GM12875 (cell line): ENCODE data around the gene SALL4.
"Not testable (repeated sequence)": the region's sequence is repeated elsewhere in the genome, so short reads cannot be mapped to it uniquely, and the experiment has no call there.

Source experiments
- H3K4me3 ChIP-seq: one replicate; pipeline ENCODE4 v1.5.1; 2011; ENCODE audit warnings: low read depth, low read length, control low read depth
- TF ChIP-seq, protein P1 (sequence below): IDR thresholded peaks from 2 replicates; pipeline ENCODE4 v1.5.1; 2011; ENCODE audit warnings: low read depth, mild to moderate bottlenecking, control low read depth, inconsistent platforms, low read length, moderate library complexity, borderline replicate concordance; ENCODE audit not compliant: insufficient read depth

The SALL4 gene

DNA sequence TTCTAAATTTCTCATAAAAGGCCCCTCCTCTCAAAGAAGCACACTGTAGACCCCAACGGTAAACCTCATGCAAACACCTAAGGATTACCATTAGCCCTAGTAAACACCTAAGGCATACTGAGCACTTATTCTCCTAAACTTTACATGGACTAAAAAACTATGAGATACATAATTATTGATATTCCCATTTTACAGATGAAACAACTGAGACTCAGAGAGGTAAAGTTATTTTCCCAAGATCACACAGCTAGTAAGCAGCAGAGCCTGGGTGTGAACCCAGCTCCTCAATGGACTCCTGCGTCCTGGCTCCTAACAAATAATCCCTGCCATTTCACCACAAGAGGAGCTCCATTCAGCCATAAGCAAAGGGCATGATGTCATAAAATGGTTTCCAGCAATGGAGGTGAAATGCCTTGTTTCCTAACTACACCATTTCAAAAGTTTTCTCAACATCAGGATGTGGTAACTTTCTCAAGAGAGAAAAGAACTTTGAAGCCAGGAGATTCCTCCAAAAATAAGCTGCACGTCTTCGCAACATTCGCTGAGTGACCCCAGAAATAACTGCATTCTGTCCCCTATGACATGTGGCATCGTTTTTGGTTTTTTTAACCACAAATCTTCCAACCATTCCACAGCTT is 38.2 kb downstream of the SALL4 start:
- TF ChIP-seq, protein P1, sequence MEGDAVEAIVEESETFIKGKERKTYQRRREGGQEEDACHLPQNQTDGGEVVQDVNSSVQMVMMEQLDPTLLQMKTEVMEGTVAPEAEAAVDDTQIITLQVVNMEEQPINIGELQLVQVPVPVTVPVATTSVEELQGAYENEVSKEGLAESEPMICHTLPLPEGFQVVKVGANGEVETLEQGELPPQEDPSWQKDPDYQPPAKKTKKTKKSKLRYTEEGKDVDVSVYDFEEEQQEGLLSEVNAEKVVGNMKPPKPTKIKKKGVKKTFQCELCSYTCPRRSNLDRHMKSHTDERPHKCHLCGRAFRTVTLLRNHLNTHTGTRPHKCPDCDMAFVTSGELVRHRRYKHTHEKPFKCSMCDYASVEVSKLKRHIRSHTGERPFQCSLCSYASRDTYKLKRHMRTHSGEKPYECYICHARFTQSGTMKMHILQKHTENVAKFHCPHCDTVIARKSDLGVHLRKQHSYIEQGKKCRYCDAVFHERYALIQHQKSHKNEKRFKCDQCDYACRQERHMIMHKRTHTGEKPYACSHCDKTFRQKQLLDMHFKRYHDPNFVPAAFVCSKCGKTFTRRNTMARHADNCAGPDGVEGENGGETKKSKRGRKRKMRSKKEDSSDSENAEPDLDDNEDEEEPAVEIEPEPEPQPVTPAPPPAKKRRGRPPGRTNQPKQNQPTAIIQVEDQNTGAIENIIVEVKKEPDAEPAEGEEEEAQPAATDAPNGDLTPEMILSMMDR, result no peak
- H3K4me3 ChIP-seq, result no peak overlapping the region

DNA sequence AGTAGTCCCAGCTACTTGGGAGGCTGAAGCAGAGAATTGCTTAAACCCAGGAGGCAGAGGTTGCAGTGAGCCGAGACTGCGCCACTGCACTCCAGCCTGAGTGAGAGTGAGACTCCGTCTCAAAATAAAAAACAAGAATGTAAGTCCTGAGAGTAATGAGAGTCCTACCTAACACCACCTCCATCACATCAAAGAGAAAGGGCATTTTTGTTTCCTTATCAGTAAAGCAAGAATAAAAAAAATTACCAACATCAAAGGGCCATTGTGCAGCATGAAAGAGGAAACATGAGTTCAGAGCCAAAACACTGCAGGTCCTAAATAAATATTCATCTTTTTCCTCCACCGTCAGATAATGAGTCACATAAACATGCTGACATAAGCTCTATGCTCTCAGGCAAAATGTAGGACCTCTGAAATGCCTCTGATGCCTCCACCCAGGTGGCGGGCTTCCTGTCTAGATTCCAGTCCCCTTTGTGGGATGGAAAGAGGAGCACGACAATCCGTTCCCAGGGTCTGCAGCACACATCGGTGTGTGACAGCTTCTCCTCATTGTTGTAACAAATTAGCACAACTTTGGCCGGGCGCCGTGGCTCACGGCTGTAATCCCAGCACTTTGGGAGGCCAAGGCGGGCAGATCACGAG is 41.3 kb downstream of the SALL4 start:
- H3K4me3 ChIP-seq, result no peak overlapping the region
- TF ChIP-seq, protein P1, result no peak

DNA sequence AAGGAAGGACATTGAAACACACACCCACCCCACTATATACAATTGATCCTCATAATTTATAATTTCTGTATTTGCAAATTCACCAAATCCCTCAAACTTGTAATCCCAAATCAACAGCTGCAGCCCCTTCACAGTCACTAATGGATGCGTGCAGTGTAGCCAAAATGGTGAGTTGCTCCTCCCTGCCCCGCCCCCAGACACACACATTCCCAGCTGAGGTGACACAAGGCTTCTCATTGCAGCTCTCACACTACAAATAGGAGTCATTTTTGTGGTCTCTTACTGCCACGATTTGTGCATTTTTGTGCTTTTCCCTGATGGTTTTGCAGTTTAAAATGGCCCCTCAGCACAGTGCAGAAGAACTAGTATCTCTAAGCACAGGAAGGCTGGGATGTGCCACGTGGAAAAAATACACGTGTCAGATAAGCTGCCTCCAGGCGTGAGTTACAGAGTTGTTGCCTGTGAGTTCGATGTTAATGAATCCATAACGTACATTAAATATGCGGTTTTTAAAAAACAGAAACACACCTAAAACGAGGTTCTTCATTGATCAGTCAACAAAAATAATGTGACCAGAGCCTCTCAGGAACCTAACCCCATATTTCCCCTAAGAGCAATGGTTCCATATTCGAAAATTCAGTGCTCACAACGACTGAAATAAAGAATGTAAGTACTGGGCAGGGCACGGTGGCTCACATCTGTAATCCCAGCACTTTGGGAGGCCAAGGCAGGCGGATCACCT is 42.4 kb downstream of the SALL4 start:
- TF ChIP-seq, protein P1, result no peak
- no peak overlapping the region for H3K4me3 ChIP-seq

DNA sequence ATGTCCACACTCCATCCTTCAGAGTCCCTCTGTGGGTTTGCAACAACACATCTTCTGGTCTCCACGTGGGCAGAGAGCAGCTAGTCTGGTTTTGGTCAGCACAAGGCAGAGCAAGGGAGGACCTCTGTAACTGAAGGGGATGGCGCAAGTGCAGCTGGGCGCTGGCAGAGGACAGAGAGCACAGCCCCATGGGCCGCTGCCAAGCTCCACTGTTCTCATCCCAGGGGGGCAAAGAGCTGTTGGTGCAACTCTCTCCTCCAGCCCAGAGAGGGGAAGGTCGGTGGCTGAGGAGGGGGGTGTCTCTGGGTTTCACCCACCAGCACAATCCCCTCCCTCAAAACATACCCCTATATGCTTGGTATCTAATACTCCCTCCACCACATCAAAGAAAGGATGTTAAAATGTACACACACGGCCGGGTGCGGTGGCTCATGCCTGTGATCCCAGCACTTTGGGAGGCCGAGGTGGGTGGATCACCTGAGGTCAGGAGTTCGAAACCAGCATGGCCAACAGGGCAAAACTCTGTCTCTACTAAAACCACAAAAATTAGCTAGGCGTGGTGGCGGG is 43.3 kb downstream of the SALL4 start:
- TF ChIP-seq, protein P1, result no peak
- H3K4me3 ChIP-seq, result no peak overlapping the region

DNA sequence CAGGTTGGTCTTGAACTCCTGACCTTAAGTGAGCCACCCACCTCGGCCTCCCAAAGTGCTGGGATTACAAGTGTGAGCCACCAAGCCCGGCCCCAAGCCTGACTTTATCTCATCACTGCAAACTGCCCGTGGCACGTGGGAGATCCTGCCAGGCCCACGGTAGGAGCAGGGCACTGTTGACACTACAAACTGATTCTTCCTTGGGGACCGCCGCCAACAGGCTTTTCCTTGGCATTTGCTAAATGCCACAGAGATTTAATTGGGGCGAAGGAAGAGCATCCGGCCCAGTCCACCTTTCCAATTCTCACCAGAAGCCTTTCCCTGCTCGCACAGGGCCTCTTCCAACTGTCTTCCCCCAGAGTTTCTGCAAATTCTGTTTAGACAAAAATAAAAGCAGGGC is 45.1 kb downstream of the SALL4 start:
- TF ChIP-seq, protein P1, result no peak
- no peak overlapping the region for H3K4me3 ChIP-seq

DNA sequence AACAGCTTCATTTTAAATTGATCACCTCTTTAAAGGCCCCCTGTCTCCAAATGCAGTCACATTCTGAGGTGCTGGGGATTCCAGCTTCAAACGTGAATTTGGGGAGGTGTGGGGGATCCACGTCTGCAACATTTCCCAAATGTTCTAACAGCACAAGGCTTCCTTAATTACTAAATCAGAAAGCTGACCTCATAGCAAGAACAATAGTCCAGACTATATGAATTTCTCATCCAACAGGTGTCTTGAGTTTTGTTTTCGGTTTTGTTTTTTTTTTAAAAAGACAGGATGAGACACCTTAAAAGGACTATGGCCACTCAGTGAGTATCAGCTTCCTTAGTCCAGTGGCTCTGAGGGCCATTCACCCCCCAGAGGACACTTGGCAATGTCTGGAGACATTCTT is 45.7 kb downstream of the SALL4 start:
- TF ChIP-seq, protein P1, result no peak

DNA sequence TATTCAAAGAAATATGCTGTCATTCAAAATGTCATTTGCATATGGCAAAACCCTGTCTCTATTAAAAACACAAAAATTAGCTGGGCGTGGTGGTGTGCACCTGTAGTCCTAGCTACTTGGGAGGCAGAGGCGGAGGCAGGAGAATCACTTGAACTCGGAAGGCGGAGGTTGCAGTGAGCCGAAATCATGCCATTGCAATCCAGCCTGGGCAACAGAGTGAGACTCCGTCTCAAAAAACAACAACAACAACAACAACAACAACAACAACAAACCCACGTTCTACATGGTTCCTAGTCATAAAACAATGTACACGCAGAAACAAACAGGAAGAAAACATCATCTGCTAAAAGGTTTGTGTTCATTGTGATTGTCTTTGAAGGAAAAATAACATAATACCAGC is 49.1 kb downstream of the SALL4 start:
- H3K4me3 ChIP-seq, result not testable (repeated sequence)

More for the DNA sequence above, 45.7 kb downstream of the SALL4 start:
- H3K4me3 ChIP-seq, result no peak overlapping the region
